Tibial nerve (tissue), 4 donors: ENCODE measurements around the gene LDB3. TPM values are rescaled to one million over a fixed set of nuclear protein-coding genes. Genes with fewer than 3 reads are reported as not detected.

Experiments
- DNase-seq, 2 donors: peaks; one replicate each; pipeline ENCODE4 v3.0.0-alpha.2; 2019; ENCODE audit warnings: low spot score in 2 of 2
- H3K27ac ChIP-seq, 4 donors: fragments of 200-600 bp; sonication (generic) in 3 of 4; one replicate each; pipeline ENCODE4 v1.5.1; 2017 to 2019; ENCODE audit warnings: mild to moderate bottlenecking in 1 of 4
- H3K27me3 ChIP-seq, 2 donors: fragments of 200-600 bp; sonication (generic) in 1 of 2; one replicate each; pipeline versions ENCODE4 v1.5.1 to v1.6.0; 2017 to 2019
- H3K36me3 ChIP-seq, 3 donors: fragments of 200-600 bp; sonication (generic); one replicate each; pipeline ENCODE4 v1.5.1; 2018 to 2019
- H3K4me1 ChIP-seq, 4 donors: fragments of 200-600 bp; sonication (generic) in 3 of 4; one replicate each; pipeline ENCODE4 v1.5.1; 2017 to 2019
- H3K4me3 ChIP-seq, 4 donors: fragments of 200-600 bp; sonication (generic) in 3 of 4; one replicate each; pipeline ENCODE4 v1.5.1; 2017 to 2019; ENCODE audit warnings: mild to moderate bottlenecking in 1 of 4, moderate library complexity in 1 of 4
- H3K9me3 ChIP-seq, 4 donors: fragments of 200-600 bp; sonication (generic) in 3 of 4; one replicate each; pipeline ENCODE4 v1.5.1; 2017 to 2019
- EP300 ChIP-seq, 2 donors: sonication (generic); formaldehyde crosslinking; IDR thresholded peaks; one replicate each; pipeline ENCODE4 v1.6.1; 2017; ENCODE audit warnings: antibody characterized with exemption in 2 of 2, mild to moderate bottlenecking in 1 of 2
- POLR2A ChIP-seq, 2 donors: fragments of 450-650 bp; IDR thresholded peaks; one replicate each; pipeline ENCODE4 v1.6.1; 2017; ENCODE audit warnings: antibody characterized with exemption in 2 of 2, mild to moderate bottlenecking in 2 of 2, moderate library complexity in 2 of 2
- WGBS, 2 donors: methylation state at CpG; one replicate each; pipeline ENCODE4 v1.1.5; 2018; 5-methylcytosine and 5-hydroxymethylcytosine counted together
- total RNA-seq, 4 donors: library from RNA; depleted of rRNA; stranded (reverse); fragments of >200 nt; gene quantifications; one replicate each; pipeline ENCODE4 v1.1.0, GENCODE V29; 2016
- TF ChIP-seq, protein P1 (sequence below), 5 experiments: fragments of 200-600 bp in 3 of 5; fragments of 450-650 bp in 2 of 5; sonication (generic) in 3 of 5; IDR thresholded peaks; one replicate each; pipeline ENCODE4 v1.5.1; 2016 to 2019; ENCODE audit warnings: antibody characterized with exemption in 5 of 5, mild to moderate bottlenecking in 3 of 5, moderate library complexity in 2 of 5

The LDB3 gene
- total RNA-seq, 4 donors from 2014 or later = 5.4 to 18.6 (median 7.5) TPM

- H3K27ac ChIP-seq = no peak overlapping the region
- H3K4me3 ChIP-seq = no peak overlapping the region
- 89 to 91% methylated on average over 11 of the region's 12 CpGs for WGBS, 2 donors
- no peak for DNase-seq
- TF ChIP-seq POLR2A (IDR thresholded peaks at IDR 0.05) = no peak
- TF ChIP-seq, protein P1, sequence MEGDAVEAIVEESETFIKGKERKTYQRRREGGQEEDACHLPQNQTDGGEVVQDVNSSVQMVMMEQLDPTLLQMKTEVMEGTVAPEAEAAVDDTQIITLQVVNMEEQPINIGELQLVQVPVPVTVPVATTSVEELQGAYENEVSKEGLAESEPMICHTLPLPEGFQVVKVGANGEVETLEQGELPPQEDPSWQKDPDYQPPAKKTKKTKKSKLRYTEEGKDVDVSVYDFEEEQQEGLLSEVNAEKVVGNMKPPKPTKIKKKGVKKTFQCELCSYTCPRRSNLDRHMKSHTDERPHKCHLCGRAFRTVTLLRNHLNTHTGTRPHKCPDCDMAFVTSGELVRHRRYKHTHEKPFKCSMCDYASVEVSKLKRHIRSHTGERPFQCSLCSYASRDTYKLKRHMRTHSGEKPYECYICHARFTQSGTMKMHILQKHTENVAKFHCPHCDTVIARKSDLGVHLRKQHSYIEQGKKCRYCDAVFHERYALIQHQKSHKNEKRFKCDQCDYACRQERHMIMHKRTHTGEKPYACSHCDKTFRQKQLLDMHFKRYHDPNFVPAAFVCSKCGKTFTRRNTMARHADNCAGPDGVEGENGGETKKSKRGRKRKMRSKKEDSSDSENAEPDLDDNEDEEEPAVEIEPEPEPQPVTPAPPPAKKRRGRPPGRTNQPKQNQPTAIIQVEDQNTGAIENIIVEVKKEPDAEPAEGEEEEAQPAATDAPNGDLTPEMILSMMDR (IDR thresholded peaks at IDR 0.05) = no peak
- no peak for TF ChIP-seq EP300 (IDR thresholded peaks at IDR 0.05)
- H3K9me3 ChIP-seq = no peaks in the 10 kb centered on the region
- H3K36me3 ChIP-seq = no peaks in the 10 kb centered on the region
- no peaks in the 10 kb centered on the region for H3K27me3 ChIP-seq
- H3K4me1 ChIP-seq = no peaks in the 10 kb centered on the region
Measured at GRCh38 chr10:86658261-86658741, 10.0 kb upstream of the LDB3 start.

DNA sequence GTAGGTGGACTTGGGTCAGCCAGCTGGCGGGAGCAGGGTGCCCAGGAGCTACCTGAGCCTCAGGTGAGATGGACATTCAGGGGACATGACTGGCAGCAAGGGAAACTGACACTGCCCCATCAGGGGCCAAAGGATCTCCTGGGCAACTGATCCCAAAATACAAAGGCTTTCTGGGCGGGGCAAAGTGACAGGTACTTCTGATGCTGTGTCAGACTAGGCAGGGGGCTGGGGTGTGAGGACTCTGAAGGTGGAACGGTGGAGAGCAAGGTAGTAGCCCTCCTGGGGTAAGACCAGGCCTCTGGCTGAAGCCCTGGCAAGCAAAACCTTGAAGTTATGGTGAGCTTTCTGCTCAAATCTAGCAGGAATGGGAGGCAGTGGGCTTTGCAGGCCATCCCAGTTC is 9.6 kb upstream of the LDB3 start:
- no peak overlapping the region for H3K27ac ChIP-seq
- H3K9me3 ChIP-seq = no peaks in the 10 kb centered on the region

GRCh38 chr10:86659161-86659691 is 9.1 kb upstream of the LDB3 start:
- WGBS, 2 donors = 91% methylated on average over 18 to 19 of the region's 19 CpGs
- no peak for DNase-seq
- TF ChIP-seq EP300 (IDR thresholded peaks at IDR 0.05) = no peak
- H3K27me3 ChIP-seq = no peaks in the 10 kb centered on the region
- no peaks in the 10 kb centered on the region for H3K9me3 ChIP-seq
- H3K27ac ChIP-seq = no peak overlapping the region
- H3K4me3 ChIP-seq = no peak overlapping the region
- H3K36me3 ChIP-seq = no peaks in the 10 kb centered on the region
- H3K4me1 ChIP-seq = peaks cover 0 to under 1% (median 0%) of the 10 kb centered on the region in 4 donors

More for the DNA sequence above, 9.6 kb upstream of the LDB3 start:
- TF ChIP-seq, protein P1 (IDR thresholded peaks at IDR 0.05) = no peak
- TF ChIP-seq EP300 (IDR thresholded peaks at IDR 0.05) = no peak
- TF ChIP-seq POLR2A (IDR thresholded peaks at IDR 0.05) = no peak
- no peaks in the 10 kb centered on the region for H3K36me3 ChIP-seq
- no peak overlapping the region for H3K4me3 ChIP-seq
- no peak for DNase-seq
- H3K27me3 ChIP-seq = no peaks in the 10 kb centered on the region
- WGBS, 2 donors = 69 to 75% methylated on average over 3 of the region's 3 CpGs
- no peaks in the 10 kb centered on the region for H3K4me1 ChIP-seq

DNA sequence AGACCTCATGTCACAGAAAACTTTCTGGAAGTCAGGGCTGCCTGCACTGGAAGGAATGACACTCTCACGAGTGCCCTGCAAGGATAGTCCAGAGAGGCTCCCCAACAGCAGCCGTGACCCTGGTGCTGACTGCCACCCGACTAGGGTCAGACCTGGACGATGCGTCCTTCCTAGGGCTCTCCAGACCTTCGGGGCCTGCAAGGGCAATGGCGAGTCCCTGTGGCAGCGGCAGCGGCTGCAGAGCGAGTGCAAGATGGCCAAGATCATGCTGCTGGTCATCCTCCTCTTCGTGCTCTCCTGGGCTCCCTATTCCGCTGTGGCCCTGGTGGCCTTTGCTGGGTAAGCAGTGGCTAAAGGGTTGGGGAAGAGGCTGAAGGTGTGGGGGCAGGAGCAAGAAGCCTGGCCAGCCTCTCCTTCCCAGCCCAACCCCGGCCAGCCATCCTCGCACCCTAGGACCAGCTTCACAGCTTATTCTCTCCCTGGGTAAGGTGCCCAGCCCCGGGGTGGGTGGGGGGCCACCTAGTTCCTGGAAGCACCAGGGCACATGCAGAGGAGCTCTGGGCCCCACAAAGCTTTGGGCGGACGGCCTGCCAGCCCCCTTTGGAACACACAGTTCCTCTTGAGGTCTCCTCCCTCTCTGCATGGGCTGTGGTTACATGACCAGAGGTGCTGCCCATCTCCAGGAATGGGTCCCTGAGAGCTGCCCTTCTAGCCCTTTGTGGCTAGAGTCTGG is 8.4 kb upstream of the LDB3 start:
- 84 to 91% methylated on average over 8 to 11 of the region's 17 CpGs for WGBS, 2 donors
- TF ChIP-seq, protein P1 (IDR thresholded peaks at IDR 0.05) = no peak
- TF ChIP-seq EP300 (IDR thresholded peaks at IDR 0.05) = no peak
- no peak for TF ChIP-seq POLR2A (IDR thresholded peaks at IDR 0.05)
- Histone ChIP-seq H3K27ac (no peak overlapping the region), H3K27me3 (no peaks in the 10 kb centered on the region), H3K4me1 (peaks cover 0 to 7% (median 0%) of the 10 kb centered on the region in 4 donors), H3K36me3 (no peaks in the 10 kb centered on the region), H3K9me3 (no peaks in the 10 kb centered on the region), H3K4me3 (no peak overlapping the region)
- no peak for DNase-seq

- H3K4me1 ChIP-seq = peaks cover 0 to 7% (median 0%) of the 10 kb centered on the region in 4 donors
- H3K36me3 ChIP-seq = no peaks in the 10 kb centered on the region
- 84 to 86% methylated on average over 12 to 13 of the region's 17 CpGs for whole genome bisulfite sequencing, 2 donors
- no peak overlapping the region for H3K27ac ChIP-seq
- TF ChIP-seq, protein P1 (IDR thresholded peaks at IDR 0.05) = no peak
- TF ChIP-seq EP300 (IDR thresholded peaks at IDR 0.05) (no peak), POLR2A (IDR thresholded peaks at IDR 0.05) (no peak)
- no peak for DNase-seq
- no peak overlapping the region for H3K4me3 ChIP-seq
- no peaks in the 10 kb centered on the region for H3K27me3 ChIP-seq
- H3K9me3 ChIP-seq = no peaks in the 10 kb centered on the region
Measured at GRCh38 chr10:86661161-86662025, 6.9 kb upstream of the LDB3 start.
